Measurements from ENCODE around the gene KRTAP10-3.

DNA sequence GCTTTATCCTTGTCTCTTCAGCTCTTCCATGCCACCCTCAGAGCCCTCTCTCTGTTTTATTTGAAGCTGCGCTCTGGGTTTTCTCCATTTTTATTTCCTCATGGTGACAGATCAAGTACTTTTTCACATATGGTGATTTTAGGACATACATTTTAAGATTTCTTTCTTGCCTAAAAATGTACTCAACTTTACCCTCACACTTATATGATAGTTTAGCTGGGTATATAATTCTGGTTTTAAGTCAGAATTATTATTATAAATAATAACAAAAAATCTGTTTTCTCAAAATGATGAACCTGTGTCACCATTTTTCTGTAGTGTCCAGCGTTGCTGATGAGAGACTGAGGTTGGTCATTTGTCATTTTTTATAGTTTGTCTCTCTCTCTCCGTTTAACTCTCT lies 22.6 kb upstream of the KRTAP10-3 start:
- TF ChIP-seq EP300 (IDR thresholded peaks at IDR 0.05; ENCODE audit: borderline replicate concordance in 1 of 2, low read depth in 1 of 2, low read length in 1 of 2) (no peak), SMC3 (IDR thresholded peaks at IDR 0.05; ENCODE audit: low read depth, low read length) (no peak), CHD2 (IDR thresholded peaks at IDR 0.05; ENCODE audit: low read length, partially characterized antibody) (no peak), RFX5 (IDR thresholded peaks at IDR 0.05; ENCODE audit: low read length) (no peak), POLR2AphosphoS5 (IDR thresholded peaks at IDR 0.05; ENCODE audit: low read depth, low read length) (no peak), EZH2phosphoT487 (IDR thresholded peaks at IDR 0.05; ENCODE audit: borderline replicate concordance, low read depth) (no peak), FOXM1 (IDR thresholded peaks at IDR 0.05; ENCODE audit: low read depth) (no peak), YY1 (IDR thresholded peaks at IDR 0.05; ENCODE audit: low read depth) (no peak), FOSL2 (IDR thresholded peaks at IDR 0.05; ENCODE audit: borderline replicate concordance, low read depth) (no peak), SIN3A (IDR thresholded peaks at IDR 0.05; ENCODE audit: borderline replicate concordance, low read depth, low read length) (no peak), GATA2 (CRISPR knock-in tag; IDR thresholded peaks at IDR 0.05) (no peak), RAD21 (IDR thresholded peaks at IDR 0.05; ENCODE audit: low read length) (no peak), NRF1 (IDR thresholded peaks at IDR 0.05; ENCODE audit: low read depth, low read length) (no peak)
- TF ChIP-seq, protein P1, sequence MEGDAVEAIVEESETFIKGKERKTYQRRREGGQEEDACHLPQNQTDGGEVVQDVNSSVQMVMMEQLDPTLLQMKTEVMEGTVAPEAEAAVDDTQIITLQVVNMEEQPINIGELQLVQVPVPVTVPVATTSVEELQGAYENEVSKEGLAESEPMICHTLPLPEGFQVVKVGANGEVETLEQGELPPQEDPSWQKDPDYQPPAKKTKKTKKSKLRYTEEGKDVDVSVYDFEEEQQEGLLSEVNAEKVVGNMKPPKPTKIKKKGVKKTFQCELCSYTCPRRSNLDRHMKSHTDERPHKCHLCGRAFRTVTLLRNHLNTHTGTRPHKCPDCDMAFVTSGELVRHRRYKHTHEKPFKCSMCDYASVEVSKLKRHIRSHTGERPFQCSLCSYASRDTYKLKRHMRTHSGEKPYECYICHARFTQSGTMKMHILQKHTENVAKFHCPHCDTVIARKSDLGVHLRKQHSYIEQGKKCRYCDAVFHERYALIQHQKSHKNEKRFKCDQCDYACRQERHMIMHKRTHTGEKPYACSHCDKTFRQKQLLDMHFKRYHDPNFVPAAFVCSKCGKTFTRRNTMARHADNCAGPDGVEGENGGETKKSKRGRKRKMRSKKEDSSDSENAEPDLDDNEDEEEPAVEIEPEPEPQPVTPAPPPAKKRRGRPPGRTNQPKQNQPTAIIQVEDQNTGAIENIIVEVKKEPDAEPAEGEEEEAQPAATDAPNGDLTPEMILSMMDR (IDR thresholded peaks at IDR 0.05): no peak

All from SK-N-SH (cell line).